Astrocyte (in vitro differentiated cells and primary cell): ENCODE data around the gene PPP4R4. TPM values are rescaled to one million over a fixed set of nuclear protein-coding genes. Genes with fewer than 3 reads are reported as not detected.

Experiments used
- DNase-seq: peaks from one replicate; pipeline ENCODE4 v3.0.0-alpha.2; 2010; ENCODE audit warnings: low read depth
- FAIRE-seq: peaks from 2 replicates; lab custom pipeline; 2011; peaks lifted over from hg19 to GRCh38; lab: Jason Lieb, UNC
- H2AFZ ChIP-seq: 2 replicates; pipeline ENCODE4 v1.6.0; 2012; ENCODE audit warnings: low read depth, low read length, inconsistent platforms
- H3K27ac ChIP-seq: 2 replicates; pipeline ENCODE4 v1.5.1; 2011; ENCODE audit warnings: low read depth, low read length, inconsistent platforms
- H3K27me3 ChIP-seq: 2 replicates; pipeline ENCODE4 v1.6.0; 2011; ENCODE audit warnings: low read length, inconsistent platforms; ENCODE audit not compliant: insufficient read depth
- H3K36me3 ChIP-seq: 2 replicates; pipeline ENCODE4 v1.5.1; 2011; ENCODE audit warnings: low read length, inconsistent platforms; ENCODE audit not compliant: insufficient read depth
- H3K4me1 ChIP-seq: 2 replicates; pipeline ENCODE4 v1.5.1; 2011; ENCODE audit warnings: low read length, inconsistent platforms; ENCODE audit not compliant: insufficient read depth
- H3K4me2 ChIP-seq: 2 replicates; pipeline ENCODE4 v1.6.0; 2012; ENCODE audit warnings: low read length, inconsistent platforms
- H3K4me3 ChIP-seq: 2 replicates; pipeline ENCODE4 v1.5.1; 2011; ENCODE audit warnings: low read depth, mild to moderate bottlenecking, low read length, inconsistent platforms; ENCODE audit not compliant: insufficient read depth
- H3K79me2 ChIP-seq: 2 replicates; pipeline ENCODE4 v1.6.0; 2012; ENCODE audit warnings: mild to moderate bottlenecking, low read length, inconsistent platforms; ENCODE audit not compliant: insufficient read depth
- H3K9ac ChIP-seq: 2 replicates; pipeline ENCODE4 v1.6.0; 2012; ENCODE audit warnings: mild to moderate bottlenecking, low read length, inconsistent platforms
- H3K9me3 ChIP-seq: 2 replicates; pipeline ENCODE4 v1.5.1; 2012; ENCODE audit warnings: low read depth, mild to moderate bottlenecking, low read length, inconsistent platforms; ENCODE audit not compliant: insufficient read depth
- H4K20me1 ChIP-seq: 2 replicates; pipeline ENCODE4 v1.6.0; 2012; ENCODE audit warnings: low read length, inconsistent platforms; ENCODE audit not compliant: insufficient read depth
- H3K27ac Mint-ChIP-seq: one replicate; pipeline ENCODE4 v1.8.0; 2021; ENCODE audit warnings: mild to moderate bottlenecking, mixed read lengths; ENCODE audit not compliant: unreplicated experiment
- H3K27me3 Mint-ChIP-seq: one replicate; pipeline ENCODE4 v1.8.0; 2021; ENCODE audit warnings: low read depth, mixed read lengths; ENCODE audit not compliant: unreplicated experiment
- H3K36me3 Mint-ChIP-seq: one replicate; pipeline ENCODE4 v1.8.0; 2021; ENCODE audit warnings: low read depth, mixed read lengths; ENCODE audit not compliant: unreplicated experiment
- H3K4me1 Mint-ChIP-seq: one replicate; pipeline ENCODE4 v1.8.0; 2021; ENCODE audit warnings: low read depth, mixed read lengths; ENCODE audit not compliant: unreplicated experiment
- H3K4me3 Mint-ChIP-seq: one replicate; pipeline ENCODE4 v1.8.0; 2021; ENCODE audit warnings: mild to moderate bottlenecking, moderate library complexity, mixed read lengths; ENCODE audit not compliant: unreplicated experiment
- H3K9me3 Mint-ChIP-seq: one replicate; pipeline ENCODE4 v1.8.0; 2021; ENCODE audit warnings: mild to moderate bottlenecking, mixed read lengths; ENCODE audit not compliant: unreplicated experiment
- EZH2 ChIP-seq: IDR thresholded peaks from 2 replicates; pipeline ENCODE4 v1.6.1; 2012; ENCODE audit warnings: mild to moderate bottlenecking, low read length, inconsistent platforms; ENCODE audit not compliant: insufficient read depth
- total RNA-seq: library from RNA; stranded (reverse); gene quantifications from 2 replicates; pipeline ENCODE4 v1.2.1, GENCODE V29; 2021
- TF ChIP-seq, protein P1 (sequence below): IDR thresholded peaks from 2 replicates; pipeline ENCODE4 v1.5.1; 2011; ENCODE audit warnings: low read depth, mild to moderate bottlenecking, inconsistent platforms, low read length, moderate library complexity; ENCODE audit not compliant: insufficient read depth

The PPP4R4 gene
- total RNA-seq, 1 donor from 2014 or later = 6.0 TPM

DNA sequence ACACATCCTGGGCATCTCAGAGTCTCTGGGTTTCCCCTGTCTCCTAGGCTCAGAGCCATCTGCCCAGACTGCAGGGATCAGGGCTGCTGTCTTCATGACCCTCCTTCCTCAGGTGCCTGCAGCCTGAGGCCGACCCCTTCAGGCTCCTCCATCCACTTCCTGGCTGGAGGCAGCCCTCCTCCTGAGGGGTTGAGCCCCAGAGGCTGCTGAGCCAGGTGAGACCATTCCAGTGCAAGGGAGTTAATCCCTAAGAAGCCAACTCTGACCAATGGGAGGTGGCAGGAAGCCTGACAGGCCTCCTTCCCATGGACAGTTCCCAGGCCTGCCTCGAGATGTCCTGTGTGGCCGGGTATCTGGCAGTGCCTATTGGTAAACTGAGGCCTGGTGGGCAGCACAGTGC, 8.4 kb upstream of the PPP4R4 start:
- H3K27ac Mint-ChIP-seq = no peak overlapping the region
- Histone ChIP-seq H3K9me3 (no peaks in the 10 kb centered on the region), H3K4me3 (no peak overlapping the region), H3K79me2 (no peaks in the 10 kb centered on the region), H3K4me2 (no peak overlapping the region), H2AFZ (no peak overlapping the region), H3K27me3 (peaks cover 25% of the 10 kb centered on the region), H4K20me1 (no peaks in the 10 kb centered on the region), H3K27ac (no peak overlapping the region), H3K36me3 (no peaks in the 10 kb centered on the region), H3K9ac (no peak overlapping the region), H3K4me1 (peaks cover 2% of the 10 kb centered on the region)
- H3K4me3 Mint-ChIP-seq = no peak overlapping the region
- no peak for TF ChIP-seq EZH2
- TF ChIP-seq, protein P1, sequence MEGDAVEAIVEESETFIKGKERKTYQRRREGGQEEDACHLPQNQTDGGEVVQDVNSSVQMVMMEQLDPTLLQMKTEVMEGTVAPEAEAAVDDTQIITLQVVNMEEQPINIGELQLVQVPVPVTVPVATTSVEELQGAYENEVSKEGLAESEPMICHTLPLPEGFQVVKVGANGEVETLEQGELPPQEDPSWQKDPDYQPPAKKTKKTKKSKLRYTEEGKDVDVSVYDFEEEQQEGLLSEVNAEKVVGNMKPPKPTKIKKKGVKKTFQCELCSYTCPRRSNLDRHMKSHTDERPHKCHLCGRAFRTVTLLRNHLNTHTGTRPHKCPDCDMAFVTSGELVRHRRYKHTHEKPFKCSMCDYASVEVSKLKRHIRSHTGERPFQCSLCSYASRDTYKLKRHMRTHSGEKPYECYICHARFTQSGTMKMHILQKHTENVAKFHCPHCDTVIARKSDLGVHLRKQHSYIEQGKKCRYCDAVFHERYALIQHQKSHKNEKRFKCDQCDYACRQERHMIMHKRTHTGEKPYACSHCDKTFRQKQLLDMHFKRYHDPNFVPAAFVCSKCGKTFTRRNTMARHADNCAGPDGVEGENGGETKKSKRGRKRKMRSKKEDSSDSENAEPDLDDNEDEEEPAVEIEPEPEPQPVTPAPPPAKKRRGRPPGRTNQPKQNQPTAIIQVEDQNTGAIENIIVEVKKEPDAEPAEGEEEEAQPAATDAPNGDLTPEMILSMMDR = no peak
- H3K36me3 Mint-ChIP-seq = no peaks in the 10 kb centered on the region
- no peak for FAIRE-seq
- DNase-seq = no peak
- peaks cover 14% of the 10 kb centered on the region for H3K27me3 Mint-ChIP-seq
- H3K4me1 Mint-ChIP-seq = peaks cover 5% of the 10 kb centered on the region
- H3K9me3 Mint-ChIP-seq = no peaks in the 10 kb centered on the region

DNA sequence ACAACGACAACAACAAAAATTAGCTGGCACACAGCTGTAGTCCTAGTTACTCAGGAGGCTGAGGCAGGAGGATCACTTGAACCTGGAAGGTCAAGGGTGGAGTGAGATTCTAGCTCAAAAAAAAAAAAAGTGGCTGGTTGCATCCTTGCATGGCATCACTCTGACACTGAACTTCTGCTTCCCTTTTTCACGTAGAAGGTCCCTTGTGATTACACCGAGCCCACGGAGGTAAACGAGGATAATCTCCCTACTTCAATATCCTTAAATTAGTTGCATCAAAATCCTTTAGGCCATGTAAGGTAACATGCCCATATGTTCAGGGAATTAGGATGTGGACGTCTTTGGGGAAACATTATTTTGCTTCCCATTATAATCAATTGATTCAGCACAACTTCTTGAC, 4.0 kb upstream of the PPP4R4 start:
- no peak for FAIRE-seq
- Histone ChIP-seq H3K36me3 (no peaks in the 10 kb centered on the region), H3K9me3 (no peaks in the 10 kb centered on the region), H3K4me3 (no peak overlapping the region), H4K20me1 (no peaks in the 10 kb centered on the region), H3K79me2 (no peaks in the 10 kb centered on the region), H2AFZ (no peak overlapping the region), H3K9ac (no peak overlapping the region), H3K27ac (no peak overlapping the region), H3K4me1 (no peaks in the 10 kb centered on the region), H3K4me2 (no peak overlapping the region), H3K27me3 (peaks cover 8% of the 10 kb centered on the region)
- TF ChIP-seq EZH2 = no peak
- TF ChIP-seq, protein P1 = no peak
- no peak overlapping the region for H3K4me3 Mint-ChIP-seq
- H3K36me3 Mint-ChIP-seq = no peaks in the 10 kb centered on the region
- DNase-seq = no peak
- H3K4me1 Mint-ChIP-seq = peaks cover 2% of the 10 kb centered on the region
- H3K9me3 Mint-ChIP-seq = no peaks in the 10 kb centered on the region
- peaks cover 4% of the 10 kb centered on the region for H3K27me3 Mint-ChIP-seq
- H3K27ac Mint-ChIP-seq = no peak overlapping the region

DNA sequence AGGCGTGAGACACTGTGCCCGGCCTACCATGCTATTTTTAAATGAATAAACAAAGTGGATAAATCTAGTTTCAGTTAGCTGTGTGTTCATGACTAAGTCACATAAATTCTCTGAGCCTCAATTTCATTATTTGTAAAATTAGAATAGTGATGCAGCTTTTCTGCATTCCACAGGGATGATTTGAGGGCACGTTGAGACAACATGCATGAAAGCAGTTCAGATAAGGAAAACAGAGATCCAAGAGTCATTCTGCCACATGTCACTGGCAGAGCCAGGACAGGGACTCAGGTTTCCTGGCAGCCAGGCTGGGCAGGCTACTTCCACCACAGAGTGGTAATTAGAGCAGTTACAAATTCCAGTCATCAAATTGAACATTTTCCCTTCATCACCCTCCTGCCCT, 2.9 kb upstream of the PPP4R4 start:
- Histone ChIP-seq H3K9me3 (no peaks in the 10 kb centered on the region), H3K27ac (no peak overlapping the region), H3K36me3 (no peaks in the 10 kb centered on the region), H3K4me2 (no peak overlapping the region), H4K20me1 (no peaks in the 10 kb centered on the region), H3K4me1 (no peaks in the 10 kb centered on the region), H3K9ac (no peak overlapping the region), H3K27me3 (peaks cover 17% of the 10 kb centered on the region), H2AFZ (no peak overlapping the region), H3K79me2 (no peaks in the 10 kb centered on the region), H3K4me3 (no peak overlapping the region)
- no peak for TF ChIP-seq EZH2
- TF ChIP-seq, protein P1 = no peak
- H3K27me3 Mint-ChIP-seq = peaks cover 2% of the 10 kb centered on the region
- no peak overlapping the region for H3K27ac Mint-ChIP-seq
- FAIRE-seq (no peak), DNase-seq (peak; percentile 6)
- H3K4me3 Mint-ChIP-seq = no peak overlapping the region
- H3K36me3 Mint-ChIP-seq = no peaks in the 10 kb centered on the region
- no peaks in the 10 kb centered on the region for H3K9me3 Mint-ChIP-seq
- H3K4me1 Mint-ChIP-seq = peaks cover 2% of the 10 kb centered on the region
